Stimulated activated CD4-positive, alpha-beta T cell treated with anti-CD3 and anti-CD28 coated beads, Interleukin-15, amount 100 ng/mL, for 1 hour (primary cell): ENCODE results near the gene CAVIN3.

Experiments used
- DNase-seq, 2 donors: peaks; one replicate each; pipeline ENCODE4 v3.0.0-alpha.2; 2020; ENCODE audit warnings: low read depth in 1 of 2, low spot score in 1 of 2

Gene CAVIN3

DNA sequence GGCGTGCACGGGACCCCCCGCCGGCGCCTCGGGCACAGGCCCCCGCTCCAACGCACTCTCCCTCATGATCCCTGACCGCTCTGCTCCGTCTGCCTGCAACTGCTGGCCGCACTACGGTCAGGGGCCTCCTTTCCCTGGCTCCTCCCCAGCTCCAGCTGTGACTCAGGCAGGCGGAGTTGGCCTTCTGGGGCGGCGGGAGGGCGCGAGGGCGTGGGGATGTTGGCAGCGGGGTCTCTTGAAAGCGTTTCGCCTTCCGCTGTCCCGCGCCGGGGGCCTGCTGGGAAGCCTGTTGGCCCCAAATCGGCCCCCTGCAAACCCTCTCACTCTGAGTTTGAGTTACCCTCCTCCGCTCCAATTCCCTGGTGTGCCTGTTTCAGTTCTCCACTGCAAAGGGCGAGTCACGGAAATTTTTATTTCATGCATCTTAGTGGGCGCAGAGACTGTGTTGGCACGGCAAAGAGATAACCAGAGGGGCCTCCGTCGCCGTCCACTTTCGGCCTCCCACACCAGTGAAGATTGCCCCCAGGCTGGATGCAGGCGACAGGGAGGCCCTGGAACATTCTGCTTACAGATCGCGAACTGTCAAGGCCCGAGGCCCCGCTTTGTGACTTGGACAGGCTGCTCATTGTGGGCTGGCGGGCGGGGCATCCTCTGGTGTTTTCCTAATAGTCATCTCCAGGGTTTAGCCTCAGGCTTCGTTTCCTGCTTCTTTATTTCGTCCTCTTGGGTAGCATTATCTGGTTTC lies at the start of gene CAVIN3:
Gene CAVIN3 (minus strand): TSS at position 91 of the 745 bp plus-strand sequence. CDS start 25 bp downstream, at position 66.
- peak in 1 of 2 donors; percentile 35 for DNase-seq

- DNase-seq = no peak
Observed at GRCh38 chr11:6365659-6366058, 45.4 kb upstream of the CAVIN3 start.

- DNase-seq = peak; percentile 19 to 50
Observed at GRCh38 chr11:6362873-6363678, 42.8 kb upstream of the CAVIN3 start.

GRCh38 chr11:6362185-6362872 lies 42.0 kb upstream of the CAVIN3 start:
- no peak for DNase-seq

DNA sequence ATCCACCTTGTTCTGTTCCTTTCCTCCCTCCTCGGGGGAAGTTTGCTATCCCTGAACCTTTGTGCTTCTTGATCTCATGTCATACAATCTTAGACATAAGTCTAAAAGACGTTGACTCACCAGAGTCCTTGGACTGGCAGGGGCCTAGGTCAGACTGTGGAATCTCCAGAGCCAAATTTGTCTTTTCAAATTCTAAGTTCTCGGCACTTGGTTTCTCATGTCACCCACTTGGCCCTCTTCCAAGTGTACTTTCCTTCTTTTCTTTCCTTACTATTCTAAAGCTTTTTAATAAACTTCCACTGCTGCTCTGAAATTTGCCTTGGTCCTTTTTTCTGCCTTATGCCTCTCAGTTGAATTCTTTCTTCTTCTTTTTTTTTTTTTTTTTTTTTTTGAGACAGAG lies 39.9 kb upstream of the CAVIN3 start:
- DNase-seq = no peak

DNA sequence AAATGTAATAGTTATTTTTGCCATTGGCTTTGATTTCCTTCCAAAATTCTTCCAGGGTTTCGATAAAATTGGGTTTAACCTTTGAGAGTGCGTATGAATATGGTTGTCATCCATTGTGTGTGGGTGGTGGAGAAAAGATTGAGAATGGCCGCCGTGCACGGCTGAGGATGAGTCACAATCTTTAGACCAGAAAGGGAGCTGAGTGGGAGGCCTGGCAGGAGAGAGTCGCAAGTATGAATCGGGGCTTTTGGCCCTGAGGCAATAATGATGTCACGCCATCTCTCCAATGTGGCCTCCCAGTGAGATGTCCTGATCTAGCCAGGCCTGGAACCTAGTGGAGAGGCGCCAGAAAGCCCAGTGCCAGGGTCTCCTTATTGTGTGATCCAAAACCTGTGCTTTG lies 36.9 kb upstream of the CAVIN3 start:
- DNase-seq = no peak

DNA sequence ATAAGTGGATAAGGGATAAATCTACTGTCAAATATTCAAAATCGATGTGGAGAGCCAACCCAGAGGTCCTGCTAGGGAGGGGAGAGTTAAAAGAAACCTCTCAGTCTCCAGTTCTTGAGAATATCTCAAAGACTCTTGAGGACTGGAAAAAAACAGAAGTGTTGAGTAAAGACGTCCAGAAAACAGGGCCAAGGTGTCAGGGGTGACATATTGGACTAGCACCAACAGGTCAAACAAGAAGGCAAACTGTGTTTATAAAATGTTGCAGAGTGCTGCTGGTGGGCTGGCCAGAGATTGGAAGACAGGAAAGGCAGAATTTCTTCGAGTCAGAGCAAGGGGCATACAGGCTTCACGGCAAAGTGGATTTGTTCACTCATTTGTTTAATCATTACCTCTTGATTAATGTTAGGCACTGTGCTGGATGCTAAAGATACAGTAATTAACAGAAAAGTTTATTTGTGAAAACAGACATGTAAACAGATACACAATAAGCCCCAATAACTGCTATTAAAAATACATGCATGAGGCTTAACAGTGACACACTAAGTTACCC lies 36.3 kb upstream of the CAVIN3 start:
- no peak for DNase-seq

DNA sequence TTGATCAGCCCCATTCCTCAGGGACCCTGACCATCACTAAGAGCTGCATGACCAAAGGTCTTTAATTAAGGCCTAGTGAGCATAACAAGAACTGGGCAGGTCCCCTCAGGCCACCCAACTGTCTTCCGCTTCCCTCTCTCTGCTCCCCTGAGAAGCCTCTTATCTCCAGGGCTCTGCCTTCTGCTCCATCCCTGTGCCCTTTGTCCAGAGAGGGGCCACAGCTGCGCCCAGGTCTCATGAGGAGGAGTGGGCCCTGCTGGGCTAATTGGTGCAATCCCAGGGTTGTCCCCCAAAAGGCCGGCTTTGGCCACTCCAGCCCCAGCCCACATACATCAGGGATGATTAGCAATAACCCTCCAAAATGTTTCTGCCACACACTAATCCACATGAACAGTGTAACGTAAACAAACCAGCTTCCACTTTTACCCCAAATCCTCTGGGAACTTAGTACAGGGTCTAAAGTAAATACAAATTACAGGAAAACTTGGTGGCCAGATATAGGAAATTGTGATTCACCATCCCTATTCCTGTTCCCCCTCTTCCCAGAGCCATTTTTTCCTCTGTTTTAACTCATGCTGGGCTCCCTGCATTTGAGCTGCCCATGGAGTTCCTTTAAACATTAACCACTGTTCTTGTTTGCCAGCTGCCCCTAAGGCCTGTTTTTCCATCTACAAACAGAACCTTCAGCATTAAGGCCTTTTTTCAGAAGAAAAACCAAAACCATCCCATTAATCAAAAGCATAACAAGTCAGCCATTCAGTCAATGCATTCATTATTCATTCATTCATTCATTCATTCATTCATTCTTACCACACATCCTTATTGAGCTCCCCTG lies 34.6 kb upstream of the CAVIN3 start:
- DNase-seq = no peak

DNA sequence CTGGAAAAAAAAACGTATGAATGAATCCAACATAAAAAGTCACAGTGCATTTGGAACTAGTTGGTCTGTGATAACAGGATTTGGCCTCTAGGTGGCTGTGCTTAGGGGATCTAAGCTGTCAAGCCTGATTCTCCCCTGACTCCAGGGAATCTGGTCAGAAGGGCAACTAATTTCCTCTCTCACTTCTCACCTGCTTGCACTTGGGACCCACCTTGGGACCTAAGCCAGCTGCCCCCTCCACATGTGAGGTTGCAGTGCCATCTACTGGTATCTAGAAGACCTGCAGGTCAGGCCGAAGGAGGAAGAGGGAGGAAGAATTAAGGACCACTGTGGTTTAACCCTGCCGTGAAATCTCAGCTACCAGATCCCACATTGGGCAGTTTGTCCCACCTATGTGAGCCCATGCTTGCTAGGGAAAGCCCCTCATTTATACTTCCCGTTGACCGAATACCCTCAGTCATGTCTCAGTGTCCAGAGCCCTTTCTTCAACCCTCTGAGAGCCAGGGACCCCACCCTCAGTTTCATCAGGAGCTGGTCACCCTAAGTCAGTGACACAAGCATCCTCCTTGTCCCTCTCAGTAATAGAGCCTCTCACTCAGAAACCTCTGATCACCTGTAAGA lies 33.2 kb upstream of the CAVIN3 start:
- peak; percentile 17 to 19 for DNase-seq

GRCh38 chr11:6351782-6352382 lies 31.6 kb upstream of the CAVIN3 start:
- no peak for DNase-seq

DNA sequence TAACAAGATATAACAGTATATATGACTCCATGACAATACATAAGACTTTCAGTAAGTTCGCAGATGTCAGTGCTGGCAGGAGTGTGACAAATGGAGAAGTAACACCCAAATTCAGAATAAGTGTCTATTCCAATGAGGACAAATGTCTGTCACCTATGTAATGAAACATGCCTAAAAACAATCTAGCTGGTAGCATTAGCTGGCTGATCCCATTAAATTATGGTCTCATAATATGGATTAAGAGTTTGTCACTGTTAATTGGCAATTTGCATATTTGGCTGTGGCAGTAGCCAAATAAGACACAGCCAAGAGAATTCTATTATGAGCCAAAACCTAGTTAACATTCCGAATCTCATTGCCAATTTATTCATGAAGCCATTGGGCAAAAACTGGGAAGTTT lies 30.2 kb upstream of the CAVIN3 start:
- DNase-seq = no peak

DNA sequence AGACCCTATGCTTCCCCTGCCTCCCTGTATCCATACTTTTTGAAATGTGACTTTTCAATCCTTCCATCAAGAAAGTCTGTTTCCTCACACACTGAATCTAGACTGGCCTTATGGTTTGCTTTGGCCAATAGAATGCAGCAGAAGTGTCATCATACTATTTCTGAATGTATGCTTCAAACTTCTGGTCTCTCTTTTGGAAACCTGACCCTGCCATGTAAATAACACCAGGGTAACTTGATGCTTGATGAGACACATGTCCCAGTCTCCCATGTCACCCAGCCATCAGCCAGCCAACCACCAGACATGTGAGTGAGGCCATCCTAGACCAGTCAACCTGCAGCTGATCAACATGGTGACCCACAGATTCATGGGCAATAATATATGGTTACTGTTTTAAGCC lies 29.7 kb upstream of the CAVIN3 start:
- DNase-seq = no peak

GRCh38 chr11:6345366-6345765 lies 25.1 kb upstream of the CAVIN3 start:
- DNase-seq = no peak

GRCh38 chr11:6336293-6336692 lies 16.0 kb upstream of the CAVIN3 start:
- no peak for DNase-seq

GRCh38 chr11:6334806-6335205 lies 14.5 kb upstream of the CAVIN3 start:
- DNase-seq = no peak

DNA sequence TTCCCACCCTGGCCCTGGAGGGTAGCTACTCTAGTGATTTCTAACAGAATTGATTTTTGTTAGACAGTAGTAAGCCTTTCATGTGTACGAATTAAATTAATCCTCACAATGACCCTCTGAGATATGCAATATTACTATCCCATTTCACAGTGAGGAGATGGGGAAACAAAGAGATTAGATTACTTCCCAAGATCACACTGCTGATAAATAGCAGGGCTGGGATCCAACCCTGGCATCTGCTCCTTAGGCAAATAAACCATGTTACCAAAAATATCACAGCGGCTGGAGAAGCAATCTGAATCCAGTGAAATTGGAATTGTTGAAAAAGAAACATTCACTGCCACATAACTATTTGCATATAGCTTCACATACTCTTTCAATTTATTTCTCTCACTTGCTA lies 12.8 kb upstream of the CAVIN3 start:
- DNase-seq = no peak

GRCh38 chr11:6332066-6332465 lies 11.8 kb upstream of the CAVIN3 start:
- no peak for DNase-seq

DNA sequence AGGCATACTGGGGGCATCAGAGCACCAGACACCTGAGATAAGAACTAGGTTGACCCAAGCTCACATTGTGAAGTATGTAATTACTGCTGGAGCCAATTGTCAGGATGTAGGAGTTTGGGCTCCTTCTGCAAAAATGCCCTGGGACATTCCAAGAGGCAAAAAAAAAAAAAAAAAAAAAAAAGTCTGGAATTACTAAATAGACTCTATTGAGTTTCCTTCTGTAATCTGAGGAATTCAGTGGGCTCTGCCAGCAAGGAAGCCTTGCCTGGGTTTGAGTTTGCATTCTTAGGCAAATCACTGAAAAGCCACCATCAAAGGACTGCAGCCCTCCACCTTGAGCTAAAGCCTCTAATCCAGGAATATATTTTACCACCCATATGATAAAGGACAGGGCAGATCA lies 8.0 kb upstream of the CAVIN3 start:
- no peak for DNase-seq

- no peak for DNase-seq
Observed at GRCh38 chr11:6327806-6328205, 7.5 kb upstream of the CAVIN3 start.

DNA sequence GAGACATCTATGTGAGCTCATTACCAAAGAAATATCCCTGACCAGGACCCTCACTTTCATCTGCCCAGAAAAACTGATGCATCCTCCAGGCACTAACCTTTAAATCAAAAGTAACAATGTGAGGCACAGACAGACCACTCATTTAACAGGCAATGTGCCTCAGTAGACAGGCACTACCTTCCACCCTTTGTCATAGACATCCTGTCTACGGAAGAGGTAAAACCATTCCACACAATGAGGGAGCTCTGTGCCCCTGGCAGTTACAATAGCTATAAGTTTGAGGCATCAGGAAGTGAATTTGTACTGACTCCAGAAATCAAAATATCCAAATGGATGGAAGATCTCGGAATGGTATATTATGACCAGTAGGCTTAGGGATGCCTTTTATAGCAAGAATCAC lies 6.7 kb upstream of the CAVIN3 start:
- DNase-seq = no peak
